GM23248 (cell line): Measurements from ENCODE around the gene CEACAM21.

Experiments used
- EZH2 ChIP-seq: fragments of 200-600 bp; sonication (generic); IDR thresholded peaks from 2 replicates; pipeline ENCODE4 v1.6.1; 2018; ENCODE audit warnings: antibody characterized with exemption, mild to moderate bottlenecking; ENCODE audit not compliant: insufficient read depth, poor library complexity, severe bottlenecking
- EZH2phosphoT487 ChIP-seq: fragments of 200-600 bp; sonication (generic); IDR thresholded peaks from 2 replicates; pipeline ENCODE4 v1.6.1; 2018; ENCODE audit warnings: antibody characterized with exemption, moderate library complexity, mild to moderate bottlenecking, low read depth; ENCODE audit not compliant: insufficient read depth

DNA sequence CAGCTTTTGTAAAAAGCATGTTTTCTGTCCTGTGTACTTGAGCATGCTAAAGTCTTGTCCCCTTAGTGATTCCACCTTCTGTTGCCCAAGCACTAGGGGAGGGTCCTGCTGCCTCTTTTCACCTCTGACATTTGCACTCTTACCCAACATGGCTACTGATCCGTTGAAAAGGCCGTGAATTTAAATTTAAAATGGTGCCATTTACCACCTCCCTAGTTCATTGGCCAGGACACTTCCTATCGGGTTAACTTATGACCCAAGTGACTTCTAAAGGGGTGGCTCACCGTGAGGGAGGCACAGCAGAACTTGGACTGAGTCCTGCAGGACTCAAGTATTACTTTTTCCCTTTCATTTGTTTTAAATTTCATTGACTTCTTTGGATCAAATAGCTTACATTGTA is 33.3 kb upstream of the CEACAM21 start:
- TF ChIP-seq EZH2 (no peak), EZH2phosphoT487 (no peak)
